B cell (primary cell): ENCODE measurements around the gene CARMIL1. TPM values are rescaled to one million over a fixed set of nuclear protein-coding genes. Genes with fewer than 3 reads are reported as not detected.

Experiments
- ATAC-seq: fragments of 200-7000 bp; cut with Tn5 transposase; one replicate; pipeline ENCODE4 v1.10.0; 2021; ENCODE audit warnings: low read depth, mild to moderate bottlenecking, moderate number of reproducible peaks, moderate library complexity
- CTCF ChIA-PET: fragments of 350-600 bp; sonication (Branson Sonifier 250); formaldehyde crosslinking; loops from one replicate; lab custom pipeline; 2021; ENCODE audit warnings: antibody characterized with exemption, inconsistent platforms; lab: Charles Lee
- POLR2A ChIA-PET: fragments of 350-600 bp; sonication (Branson Sonifier 250); formaldehyde crosslinking; loops from one replicate; lab custom pipeline; 2021; ENCODE audit warnings: antibody characterized with exemption; lab: Charles Lee
- DNase-seq: peaks from one replicate; pipeline ENCODE4 v3.0.0; 2013
- H2AFZ ChIP-seq: 2 replicates; pipeline ENCODE4 v1.6.1; 2012; ENCODE audit warnings: mild to moderate bottlenecking, low read depth, low read length; ENCODE audit not compliant: insufficient read depth, poor library complexity, severe bottlenecking
- H3K27ac ChIP-seq, 2 donors: 1 replicate in 1 of 2; 2 replicates in 1 of 2; pipeline ENCODE4 v1.5.1; 2012 to 2013; ENCODE audit warnings: low read length in 2 of 2, mild to moderate bottlenecking in 2 of 2, moderate library complexity in 1 of 2
- H3K27me3 ChIP-seq, 4 experiments: fragments of 200-600 bp in 1 of 4; sonication (generic) in 1 of 4; replicated peaks in 1 of 4; 1 replicate in 2 of 4; 2 replicates in 2 of 4; pipeline versions ENCODE4 v1.6.1 to v1.7.0; 2013 to 2016; ENCODE audit warnings: low read length in 3 of 4, mild to moderate bottlenecking in 2 of 4, mixed read lengths in 1 of 4, moderate library complexity in 1 of 4; ENCODE audit not compliant: insufficient read depth in 4 of 4, control insufficient read depth in 3 of 4; ENCODE audit errors: control extremely low read depth in 1 of 4
- H3K36me3 ChIP-seq, 2 experiments: replicated peaks in 1 of 2; 1 replicate in 1 of 2; 2 replicates in 1 of 2; pipeline versions ENCODE4 v1.6.1 to v1.7.1; 2013; ENCODE audit warnings: low read length in 1 of 2; ENCODE audit not compliant: insufficient read depth in 2 of 2, control insufficient read depth in 1 of 2; ENCODE audit errors: control extremely low read depth in 1 of 2, extremely low read depth in 1 of 2
- H3K4me1 ChIP-seq, 2 donors: fragments of 200-600 bp in 1 of 2; sonication (generic) in 1 of 2; 1 replicate in 1 of 2; 2 replicates in 1 of 2; pipeline versions ENCODE4 v1.5.1 to v1.6.1; 2013 to 2017; ENCODE audit warnings: low read length in 2 of 2; ENCODE audit not compliant: control insufficient read depth in 2 of 2, insufficient read depth in 2 of 2
- H3K4me2 ChIP-seq: replicated peaks from 2 replicates; pipeline ENCODE3; 2012; ENCODE audit warnings: mild to moderate bottlenecking, low read depth, low read length; ENCODE audit not compliant: poor library complexity, severe bottlenecking
- H3K4me3 ChIP-seq, 5 experiments: fragments of 200-600 bp in 1 of 5; sonication (generic) in 1 of 5; 1 replicate in 3 of 5; 2 replicates in 2 of 5; pipeline versions ENCODE4 v1.5.1 to v1.7.0; 2011 to 2016; ENCODE audit warnings: low read length in 4 of 5, mild to moderate bottlenecking in 4 of 5, low read depth in 2 of 5, control low read depth in 1 of 5, moderate library complexity in 1 of 5; ENCODE audit not compliant: insufficient read depth in 1 of 5; ENCODE audit errors: control extremely low read depth in 1 of 5, extremely low read depth in 1 of 5
- H3K79me2 ChIP-seq: fragments of 200-600 bp; sonication (generic); one replicate; pipeline ENCODE4 v1.6.0; 2016; ENCODE audit warnings: low read length; ENCODE audit not compliant: control insufficient read depth, insufficient read depth
- H3K9ac ChIP-seq: fragments of 200-600 bp; sonication (generic); 2 replicates; pipeline ENCODE4 v1.6.1; 2017; ENCODE audit warnings: mild to moderate bottlenecking, low read length, moderate library complexity
- H3K9me3 ChIP-seq, 3 donors: one replicate each; pipeline versions ENCODE4 v1.6.1 to v1.7.1; 2013; ENCODE audit warnings: low read length in 2 of 3; ENCODE audit not compliant: control insufficient read depth in 2 of 3, insufficient read depth in 1 of 3; ENCODE audit errors: control extremely low read depth in 1 of 3
- H4K20me1 ChIP-seq: 2 replicates; pipeline ENCODE4 v1.6.0; 2012; ENCODE audit warnings: mild to moderate bottlenecking, low read length; ENCODE audit not compliant: insufficient read depth, control insufficient read depth, poor library complexity, severe bottlenecking
- H3K27ac Mint-ChIP-seq: one replicate; pipeline ENCODE4 v1.8.0; 2021; ENCODE audit warnings: mixed read lengths
- H3K27me3 Mint-ChIP-seq: one replicate; pipeline ENCODE4 v1.8.0; 2021; ENCODE audit warnings: mixed read lengths
- H3K4me1 Mint-ChIP-seq: one replicate; pipeline ENCODE4 v1.8.0; 2021; ENCODE audit warnings: mixed read lengths
- H3K4me3 Mint-ChIP-seq: one replicate; pipeline ENCODE4 v1.8.0; 2021; ENCODE audit warnings: mixed read lengths
- H3K9me3 Mint-ChIP-seq: one replicate; pipeline ENCODE4 v1.8.0; 2022; ENCODE audit warnings: mixed read lengths; ENCODE audit not compliant: insufficient read depth
- CTCF ChIP-seq: fragments of 200-600 bp; IDR thresholded peaks from one replicate; pipeline ENCODE4 v1.8.0; 2022; ENCODE audit warnings: antibody characterized with exemption, mild to moderate bottlenecking
- EZH2 ChIP-seq: IDR thresholded peaks from 2 replicates; pipeline ENCODE4 v1.6.1; 2012; ENCODE audit warnings: borderline replicate concordance, low read depth, mild to moderate bottlenecking, moderate library complexity, low read length; ENCODE audit not compliant: insufficient read depth, poor library complexity, severe bottlenecking
- WGBS: methylation state at CpG from one replicate; pipeline ENCODE4 v1.1.5; 2013; ENCODE audit warnings: missing lambda C conversion rate; ENCODE audit not compliant: insufficient coverage; 5-methylcytosine and 5-hydroxymethylcytosine counted together
- intact Hi-C: fragments of 100-400 bp; cut with micrococcal nuclease; formaldehyde crosslinking; loops from one replicate; pipeline ENCODE4 v1.10.0; 2022
- polyA plus RNA-seq: library from polyadenylated mRNA; depleted of rRNA; stranded (reverse); fragments of >200 nt; gene quantifications from 2 replicates; pipeline ENCODE4 v1.2.3, GENCODE V29; 2012
- total RNA-seq, 2 donors: library from RNA; stranded (reverse); fragments of 120-200 nt in 1 of 2; gene quantifications; 1 replicate in 1 of 2; 2 replicates in 1 of 2; pipeline versions ENCODE4 v1.2.3 to v1.2.4, GENCODE V29; 2013 to 2022

The CARMIL1 gene
- total and polyA plus RNA-seq, 2 donors (not counting 1 experiment from before 2014, with no cell fraction given) = 7.5 to 11.0 TPM

- Histone ChIP-seq H3K9ac (no peak overlapping the region), H3K27ac (no peak overlapping the region), H3K4me1 (peaks cover 4 to 5% of the 10 kb centered on the region in 2 donors), H3K4me2 (no peak overlapping the region), H3K36me3 (no peaks in the 10 kb centered on the region), H4K20me1 (no peaks in the 10 kb centered on the region), H3K79me2 (no peaks in the 10 kb centered on the region), H2AFZ (no peak overlapping the region), H3K27me3 (peaks cover 0 to 5% (median 2%) of the 10 kb centered on the region in 4 experiments), H3K4me3 (no peak overlapping the region), H3K9me3 (no peaks in the 10 kb centered on the region)
- DNase-seq (no peak), ATAC-seq (no peak)
- Mint-ChIP-seq H3K27ac (no peak overlapping the region), H3K4me3 (no peak overlapping the region), H3K4me1 (peaks cover 12% of the 10 kb centered on the region), H3K27me3 (peaks cover 14% of the 10 kb centered on the region), H3K9me3 (no peaks in the 10 kb centered on the region)
- CTCF ChIA-PET = no interaction called here
- POLR2A ChIA-PET = no interaction called here
- intact Hi-C loops = no loop called here
- no peak for TF ChIP-seq CTCF
- no peak for TF ChIP-seq EZH2
- WGBS = 100% methylated on average over 1 of the region's 1 CpG
These were observed 343.9 kb downstream of the CARMIL1 start for GRCh38 chr6:25623065-25623464.

- no peak overlapping the region for H3K27ac Mint-ChIP-seq
- ChIA-PET CTCF (interaction anchor here (2.7 kb wide), 1 partner anchor 21 kb away, joined by 8 read pairs; no protein-coding TSS in a partner anchor), POLR2A (no interaction called here)
- DNase-seq (no peak), ATAC-seq (no peak)
- peaks cover 16% of the 10 kb centered on the region for H3K27me3 Mint-ChIP-seq
- Histone ChIP-seq H3K4me2 (no peak overlapping the region), H3K36me3 (no peaks in the 10 kb centered on the region), H3K9ac (no peak overlapping the region), H4K20me1 (no peaks in the 10 kb centered on the region), H3K79me2 (no peaks in the 10 kb centered on the region), H3K27ac (no peak overlapping the region), H3K4me3 (no peak overlapping the region), H2AFZ (no peak overlapping the region), H3K4me1 (peaks cover 0 to 5% of the 10 kb centered on the region in 2 donors), H3K27me3 (peaks cover 0 to 8% (median 3%) of the 10 kb centered on the region in 4 experiments), H3K9me3 (no peaks in the 10 kb centered on the region)
- TF ChIP-seq CTCF = no peak
- no peak for TF ChIP-seq EZH2
- no CpG with 5 or more reads among the region's 1 CpG for WGBS
- intact Hi-C loops = no loop called here
- peaks cover 7% of the 10 kb centered on the region for H3K4me1 Mint-ChIP-seq
- H3K9me3 Mint-ChIP-seq = no peaks in the 10 kb centered on the region
- H3K4me3 Mint-ChIP-seq = no peak overlapping the region
These were observed 344.7 kb downstream of the CARMIL1 start for GRCh38 chr6:25623879-25624278.
